Measurements from ENCODE around the gene CDK1.

The CDK1 gene

DNA sequence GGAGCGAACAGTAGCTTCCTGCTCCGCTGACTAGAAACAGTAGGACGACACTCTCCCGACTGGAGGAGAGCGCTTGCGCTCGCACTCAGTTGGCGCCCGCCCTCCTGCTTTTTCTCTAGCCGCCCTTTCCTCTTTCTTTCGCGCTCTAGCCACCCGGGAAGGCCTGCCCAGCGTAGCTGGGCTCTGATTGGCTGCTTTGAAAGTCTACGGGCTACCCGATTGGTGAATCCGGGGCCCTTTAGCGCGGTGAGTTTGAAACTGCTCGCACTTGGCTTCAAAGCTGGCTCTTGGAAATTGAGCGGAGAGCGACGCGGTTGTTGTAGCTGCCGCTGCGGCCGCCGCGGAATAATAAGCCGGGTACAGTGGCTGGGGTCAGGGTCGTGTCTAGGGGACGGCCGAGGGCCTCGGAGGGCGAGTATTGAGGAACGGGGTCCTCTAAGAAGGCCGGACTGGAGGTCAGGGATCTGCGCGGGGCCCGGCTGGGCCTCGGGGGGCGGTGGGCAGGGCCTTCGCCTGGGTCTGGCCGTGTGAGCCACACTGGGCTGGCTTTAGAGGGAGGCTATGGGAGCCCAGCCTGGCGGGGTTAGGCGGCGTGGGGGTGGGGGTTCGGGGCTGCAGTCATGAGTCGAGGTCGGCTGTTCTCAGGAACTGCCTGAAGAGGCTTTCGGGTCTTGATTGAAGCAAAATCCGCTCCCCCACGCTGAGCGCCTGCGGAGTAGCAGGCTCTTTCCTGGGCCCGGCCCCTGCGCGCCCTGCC, at the start of gene CDK1:
CDK1 (plus strand) TSS at position 265 of the 757 bp plus-strand sequence. CDS start 1,688 bp downstream, outside the sequence.
- DNase-seq (ENCODE audit: low spot score) = peak; percentile 99

DNA sequence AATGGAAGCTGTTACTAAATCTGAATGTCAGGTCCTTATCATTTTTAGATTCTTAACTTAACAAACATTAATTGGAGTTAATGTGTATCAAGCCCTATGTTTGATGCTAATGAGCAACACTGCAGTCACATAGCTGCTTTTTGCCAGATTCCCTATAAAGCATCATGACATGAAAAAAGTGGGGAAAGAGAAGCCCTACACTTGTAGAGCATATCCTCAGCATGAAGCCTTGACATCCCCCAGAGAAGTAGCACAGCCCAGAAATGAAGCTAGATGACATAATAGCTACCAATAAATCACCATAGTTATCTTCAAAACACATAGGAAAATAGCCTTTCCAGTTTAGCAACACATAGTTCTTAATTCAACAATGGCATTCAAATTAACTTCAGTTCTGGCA, 49.2 kb upstream of the CDK1 start:
- no peak for DNase-seq (ENCODE audit: low spot score)

DNA sequence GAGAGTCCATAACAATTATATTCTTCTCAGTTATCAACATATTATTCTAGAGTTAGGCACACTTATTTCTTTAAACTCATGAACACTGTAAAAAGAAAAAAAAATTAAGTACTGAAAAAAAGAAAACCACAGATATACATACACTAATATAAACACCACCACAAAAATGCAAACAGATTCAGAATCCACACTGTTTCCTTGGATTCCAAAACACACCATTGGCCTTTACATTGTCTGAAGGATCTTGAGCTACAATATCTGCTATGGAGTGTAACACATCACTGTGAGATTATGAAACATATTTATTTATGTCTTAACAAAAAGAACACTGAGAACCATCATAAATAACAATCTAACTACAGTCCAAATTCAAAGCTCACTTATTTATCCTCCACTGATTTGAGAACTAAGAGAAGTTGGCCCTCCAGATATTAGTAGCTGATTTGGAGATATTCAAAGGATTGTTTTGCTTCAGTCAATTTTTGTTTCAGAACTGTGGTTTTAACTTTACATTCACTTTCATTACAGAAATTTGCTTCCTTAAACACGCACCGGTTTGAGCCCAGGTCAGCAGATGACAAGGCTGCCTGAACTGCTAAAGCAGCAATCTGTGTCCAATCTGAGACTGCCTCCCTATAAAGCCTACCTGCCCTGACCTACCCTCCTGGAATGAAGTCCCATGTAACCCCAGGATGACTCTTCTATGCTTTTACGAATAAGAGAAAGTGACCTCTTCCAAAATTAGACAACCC, 47.0 kb upstream of the CDK1 start:
- DNase-seq (ENCODE audit: low spot score) = peak; percentile 55

DNA sequence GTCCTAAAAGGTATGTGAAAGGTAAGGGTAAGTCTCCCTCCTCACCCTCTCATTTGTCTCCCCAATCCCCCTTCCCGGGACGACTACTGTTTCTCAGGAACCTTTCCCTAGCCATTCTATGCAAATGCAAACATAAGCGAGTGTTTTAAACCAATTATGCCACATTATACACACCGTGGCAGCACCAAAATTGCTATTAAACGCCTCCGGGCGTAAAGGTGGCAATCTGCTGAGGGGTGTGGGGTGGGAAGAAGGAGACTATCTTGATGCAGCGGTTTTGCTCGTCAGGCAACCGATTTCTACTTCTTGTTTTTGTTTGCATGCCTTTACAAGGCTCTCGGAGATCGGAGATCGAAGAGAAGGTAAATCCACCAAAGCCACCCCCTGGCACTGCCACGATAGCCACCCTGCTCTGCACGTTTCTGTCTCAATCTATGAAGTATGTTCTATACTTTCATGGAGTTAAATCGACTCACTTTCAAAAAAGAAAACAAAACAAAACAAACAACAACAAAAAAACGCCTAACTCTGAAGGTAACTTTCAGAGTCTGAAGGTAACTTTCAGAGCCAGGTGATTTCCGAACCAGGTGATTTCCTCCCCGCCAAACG, 46.0 kb upstream of the CDK1 start:
- DNase-seq (ENCODE audit: low spot score) = peak; percentile 56

DNA sequence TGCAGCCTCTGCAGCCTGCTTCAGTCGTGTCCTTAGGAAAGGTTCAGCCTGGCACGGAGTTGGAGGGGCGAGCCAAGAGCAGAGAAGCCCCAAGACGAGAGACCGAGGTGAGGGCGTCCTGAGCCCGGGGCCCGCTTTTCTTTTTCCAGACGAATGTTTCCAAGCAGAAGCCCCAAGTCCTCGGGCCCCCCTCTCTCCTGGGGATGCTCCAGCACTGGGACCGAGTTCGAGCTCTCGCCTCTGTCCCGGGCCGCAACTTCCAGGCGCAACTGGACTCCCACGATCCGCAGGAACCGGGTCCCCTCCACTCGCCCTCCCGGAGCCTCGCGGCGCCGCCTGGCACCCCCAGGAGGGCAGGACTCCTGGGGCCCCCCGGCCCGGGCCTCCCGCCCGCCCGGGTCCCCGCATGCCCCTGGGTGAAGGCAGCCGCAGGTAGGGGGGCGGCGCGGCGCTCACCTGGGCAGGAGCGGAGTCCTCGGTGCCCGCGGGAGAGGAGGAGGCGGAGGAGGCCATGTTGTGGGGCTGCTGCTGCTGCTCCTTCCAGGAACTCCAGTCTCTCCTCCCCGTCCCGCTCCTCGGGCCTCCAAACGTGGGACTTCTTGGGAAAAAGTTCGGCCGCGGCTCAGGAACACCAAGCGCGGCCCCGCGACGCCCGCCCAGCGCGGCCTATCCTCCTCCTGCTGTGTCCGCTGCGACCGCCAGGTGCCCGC, 45.3 kb upstream of the CDK1 start:
- DNase-seq (ENCODE audit: low spot score) = peak; percentile 50

DNA sequence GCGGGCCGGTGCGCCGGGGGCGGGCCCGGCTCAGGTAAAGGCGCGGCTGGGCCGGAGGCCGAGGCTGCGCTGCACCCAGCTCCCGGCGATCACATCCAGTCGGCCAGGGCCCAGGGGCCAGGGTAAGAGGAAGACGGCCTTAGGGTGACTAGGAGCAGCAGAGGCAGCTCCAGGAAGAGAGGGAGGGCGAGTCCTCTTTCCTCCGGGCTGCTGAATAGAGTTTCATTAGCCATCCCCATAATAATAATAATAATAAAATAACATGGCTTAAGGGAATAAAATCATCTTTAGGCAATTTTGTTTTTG, 44.8 kb upstream of the CDK1 start:
- DNase-seq (ENCODE audit: low spot score) = no peak

DNA sequence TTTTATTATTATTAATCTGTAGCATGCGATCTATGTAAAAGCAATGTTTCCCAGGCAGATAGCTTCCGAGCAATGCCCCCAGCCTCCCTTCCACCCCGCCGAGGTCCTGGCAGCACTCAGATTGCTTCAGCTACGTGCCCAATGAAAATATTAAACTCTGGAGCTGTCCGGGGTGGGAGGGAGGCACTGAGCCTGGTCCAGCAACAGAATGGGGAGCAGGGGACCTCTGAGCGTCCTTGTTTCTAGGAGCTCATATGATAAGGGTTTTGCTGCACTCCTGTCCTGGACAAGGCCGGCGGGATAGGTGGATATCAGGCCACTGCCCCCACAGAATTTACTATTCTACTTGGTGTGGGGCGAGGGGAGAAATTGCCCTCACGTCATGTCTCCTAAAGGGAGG, 44.5 kb upstream of the CDK1 start:
- no peak for DNase-seq (ENCODE audit: low spot score)

DNA sequence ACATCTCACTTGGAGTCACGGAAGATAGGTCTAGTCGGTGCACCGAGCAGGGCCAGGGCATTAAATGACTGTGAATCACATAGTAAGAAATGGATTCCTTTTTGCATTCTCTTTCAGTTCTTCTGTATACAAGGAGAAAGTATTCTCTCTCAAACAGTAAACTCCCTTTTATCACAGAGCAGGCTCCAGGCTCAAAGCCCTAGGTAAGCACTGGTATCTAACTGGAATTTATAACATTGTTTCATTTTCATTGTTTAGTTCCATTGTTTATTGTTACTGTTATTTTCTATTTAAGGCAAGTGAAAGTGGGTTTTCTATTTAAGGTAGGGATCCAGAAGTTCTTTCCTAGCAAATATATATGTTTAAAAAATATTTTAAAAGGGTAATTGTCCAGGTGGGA, 44.1 kb upstream of the CDK1 start:
- no peak for DNase-seq (ENCODE audit: low spot score)

DNA sequence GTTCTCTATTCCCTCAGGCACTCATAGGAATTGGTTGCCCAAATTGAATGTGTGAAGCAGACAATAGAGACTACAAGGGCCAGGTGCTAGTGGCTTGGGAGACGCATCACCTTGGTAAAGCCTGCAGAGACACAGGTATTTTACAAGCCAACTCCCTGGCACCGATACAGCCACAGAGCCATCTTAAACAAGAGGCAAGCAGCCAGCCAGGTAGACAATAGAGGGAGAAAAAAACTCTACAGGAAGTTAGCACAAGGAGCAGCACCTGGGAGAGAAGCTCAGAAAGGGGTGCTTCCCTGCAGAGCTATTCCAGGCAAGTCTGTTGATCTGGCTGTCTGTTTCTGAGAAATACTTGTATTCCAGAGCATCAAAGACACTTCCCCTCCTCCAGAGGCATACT, 43.0 kb upstream of the CDK1 start:
- DNase-seq (ENCODE audit: low spot score) = no peak

DNA sequence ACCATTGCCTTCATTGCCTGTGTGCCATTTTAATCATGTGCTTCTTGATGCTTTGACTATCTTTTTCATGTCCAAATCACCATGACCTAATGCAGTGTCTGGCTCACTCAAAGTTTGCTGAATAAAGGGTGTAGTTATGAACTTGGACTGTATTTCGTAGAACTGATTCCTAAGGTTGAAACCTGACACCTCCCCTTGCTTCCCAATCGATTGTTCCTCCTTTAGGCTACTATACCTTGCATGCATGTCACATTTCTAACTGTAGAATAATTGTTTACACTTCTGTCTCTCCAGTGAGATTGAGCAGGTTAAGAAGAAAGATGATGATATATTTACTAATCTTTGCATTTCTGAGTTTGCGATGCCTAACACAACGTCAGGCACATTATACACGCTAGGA, 41.0 kb upstream of the CDK1 start:
- DNase-seq (ENCODE audit: low spot score) = no peak

DNA sequence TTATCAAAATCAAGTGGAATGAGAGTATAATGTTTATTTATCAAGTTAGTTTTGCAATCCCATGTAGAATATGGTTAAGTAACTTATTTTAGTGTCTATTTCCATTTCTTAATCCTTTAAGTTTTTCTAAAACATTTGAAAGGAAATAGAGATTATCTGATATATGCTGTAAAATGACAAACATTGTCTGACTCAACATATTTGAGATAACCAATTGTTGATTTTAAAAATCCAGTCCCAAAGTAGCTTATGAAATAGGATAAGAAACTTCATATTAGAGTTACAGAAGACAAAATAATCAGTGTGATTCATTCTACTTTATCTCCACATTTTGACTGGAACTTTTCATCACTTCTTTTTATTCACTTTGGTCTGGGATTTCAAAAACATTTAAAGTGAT, 38.7 kb upstream of the CDK1 start:
- no peak for DNase-seq (ENCODE audit: low spot score)

DNA sequence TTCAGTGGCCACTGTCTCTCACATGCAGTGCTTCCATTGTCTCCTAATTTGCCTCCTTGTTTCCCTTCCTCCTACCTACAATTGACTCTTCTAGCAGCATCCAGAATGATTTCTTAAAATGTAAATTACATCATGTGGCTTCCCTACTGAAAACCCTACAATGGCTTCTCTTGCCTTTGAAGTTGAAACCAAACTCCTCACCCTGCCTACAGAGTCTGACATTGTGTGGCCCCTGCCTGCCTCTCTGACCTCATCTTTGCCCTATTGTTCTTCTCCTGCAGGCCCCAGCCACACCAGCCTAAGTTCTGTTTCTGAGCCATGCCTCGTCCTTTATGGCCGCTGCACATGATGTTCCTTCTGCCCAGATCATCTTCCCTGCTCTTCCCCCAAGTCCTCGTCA, 35.8 kb upstream of the CDK1 start:
- no peak for DNase-seq (ENCODE audit: low spot score)

DNA sequence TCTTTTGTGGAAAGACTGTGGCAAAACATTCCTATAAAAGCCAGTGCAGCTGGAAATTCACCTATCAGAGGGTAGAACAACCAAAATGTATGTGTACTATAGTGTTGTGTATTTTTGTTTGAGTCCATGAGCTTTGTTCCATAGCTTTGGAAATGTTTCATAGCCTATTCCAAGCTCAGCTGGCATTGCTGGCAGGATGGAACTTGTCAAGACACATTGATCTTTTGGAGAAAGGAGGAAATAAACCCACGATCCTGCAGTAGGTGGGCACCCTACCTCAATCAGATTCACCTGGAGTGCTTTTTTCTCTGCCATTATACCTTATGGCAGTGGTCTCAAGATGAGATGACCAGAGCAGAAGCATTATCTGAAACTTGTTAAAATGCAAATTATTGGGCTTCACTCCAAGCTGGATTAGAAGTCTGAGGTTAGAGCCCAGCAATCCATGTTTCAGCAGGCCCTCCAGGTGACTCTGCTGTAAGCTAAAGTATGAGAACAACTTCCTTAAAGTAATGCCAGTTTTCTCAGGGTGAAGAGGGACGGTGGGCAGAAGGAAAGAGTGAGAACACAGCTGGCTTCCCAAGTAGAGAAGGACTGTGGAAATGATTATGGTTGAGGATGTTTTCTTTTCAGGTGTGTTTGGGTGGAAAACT, 30.3 kb upstream of the CDK1 start:
- DNase-seq (ENCODE audit: low spot score) = no peak

DNA sequence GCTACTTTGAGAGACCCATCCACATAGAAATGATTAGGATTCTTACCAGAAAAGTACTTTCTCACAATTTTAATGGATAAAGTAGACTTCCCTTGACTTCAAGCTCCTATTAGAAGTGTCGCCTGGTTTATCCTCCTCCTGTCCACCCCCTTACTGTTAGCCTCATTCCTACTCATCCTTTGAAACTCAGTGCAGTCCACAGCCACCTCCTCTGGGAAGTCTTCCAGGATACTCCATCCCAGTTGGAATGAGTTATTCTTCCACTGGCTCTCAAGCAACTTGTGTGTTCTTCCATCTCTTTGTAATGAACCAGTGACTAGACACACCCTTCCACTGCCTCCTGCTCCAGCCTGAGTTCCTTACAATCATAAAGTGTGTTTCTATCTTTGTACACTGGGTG, 25.1 kb upstream of the CDK1 start:
- DNase-seq (ENCODE audit: low spot score) = no peak

DNA sequence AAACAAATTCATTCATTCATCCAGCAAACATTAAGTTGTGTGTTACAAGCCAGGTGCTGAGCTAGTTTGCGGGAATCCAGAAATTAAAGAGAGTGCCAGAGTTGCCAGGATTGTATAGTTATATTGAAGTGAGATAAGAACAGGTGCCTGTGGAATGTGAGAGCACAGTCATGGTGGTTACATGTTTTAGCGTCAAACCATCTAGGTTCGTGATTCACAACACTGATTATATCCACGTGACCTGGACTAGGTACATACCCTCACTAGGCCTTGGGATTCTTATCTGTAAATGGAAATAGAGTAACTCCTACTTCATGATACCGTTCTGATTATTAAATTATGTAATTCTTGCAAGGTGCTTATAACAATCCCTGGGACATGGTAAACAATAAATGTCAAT, 24.5 kb upstream of the CDK1 start:
- no peak for DNase-seq (ENCODE audit: low spot score)

DNA sequence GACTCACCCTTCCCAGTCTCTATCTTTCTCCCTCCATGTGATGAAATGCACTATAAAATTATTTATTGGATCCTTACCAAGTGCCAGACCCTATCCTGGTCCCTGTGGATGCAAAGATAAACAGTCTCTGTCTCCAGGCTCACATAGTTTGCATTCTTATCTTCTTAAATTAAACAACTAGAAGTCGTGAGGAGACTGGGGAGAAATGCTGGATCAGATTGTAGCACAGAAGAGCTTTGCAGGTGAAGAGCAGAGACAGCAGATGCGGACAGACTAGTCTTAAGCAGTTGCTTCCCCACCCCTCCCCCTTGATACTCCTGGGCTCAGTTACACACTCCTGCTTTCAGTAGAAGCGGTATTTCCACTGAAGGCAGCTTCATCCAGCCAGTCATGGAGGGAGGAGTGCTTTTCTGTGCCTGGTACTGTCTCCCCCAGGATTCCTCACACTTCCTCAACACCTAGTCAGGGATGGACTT, 20.8 kb upstream of the CDK1 start:
- DNase-seq (ENCODE audit: low spot score) = no peak

DNA sequence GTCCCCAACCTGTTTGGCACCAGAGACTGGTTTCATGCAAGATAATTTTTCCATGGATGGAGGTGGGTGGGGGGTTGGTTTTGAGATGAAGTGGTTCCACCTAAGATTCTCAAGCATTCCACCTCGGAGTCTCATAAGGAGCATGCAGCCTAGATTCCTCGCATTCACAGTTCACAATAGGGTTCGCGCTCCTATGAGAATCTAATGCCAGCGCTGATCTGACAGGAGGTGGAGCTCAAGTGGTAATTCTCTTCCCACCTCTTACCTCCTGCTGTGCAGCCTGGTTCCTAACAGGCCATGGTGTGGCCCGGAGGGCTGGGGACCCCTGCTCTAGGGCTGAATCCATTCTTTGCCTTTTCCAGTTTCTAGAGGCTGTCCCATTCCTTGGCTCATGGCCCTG, 19.1 kb upstream of the CDK1 start:
- no peak for DNase-seq (ENCODE audit: low spot score)

DNA sequence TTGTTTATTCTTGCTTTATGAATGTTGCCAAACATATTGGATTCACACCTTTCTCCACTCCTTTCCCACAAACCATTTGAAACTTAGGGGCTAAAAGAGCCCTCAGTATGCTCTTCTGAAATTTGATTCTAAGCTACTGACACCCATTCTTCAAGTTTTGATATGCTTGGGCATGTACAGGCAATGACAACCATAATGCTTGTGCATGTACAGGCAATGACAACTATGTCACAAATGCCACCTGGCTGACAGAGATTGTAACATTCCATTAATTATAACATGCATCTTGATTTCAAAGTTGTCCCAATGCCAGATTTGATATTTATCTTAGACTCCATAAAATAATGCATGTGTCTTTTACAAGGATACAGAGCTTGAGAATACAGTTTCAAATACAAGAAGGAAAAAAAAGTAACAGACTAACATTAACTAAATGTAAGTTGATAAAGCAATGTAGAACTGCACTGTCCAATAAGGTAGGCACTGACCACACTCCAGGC, 17.5 kb upstream of the CDK1 start:
- DNase-seq (ENCODE audit: low spot score) = no peak

DNA sequence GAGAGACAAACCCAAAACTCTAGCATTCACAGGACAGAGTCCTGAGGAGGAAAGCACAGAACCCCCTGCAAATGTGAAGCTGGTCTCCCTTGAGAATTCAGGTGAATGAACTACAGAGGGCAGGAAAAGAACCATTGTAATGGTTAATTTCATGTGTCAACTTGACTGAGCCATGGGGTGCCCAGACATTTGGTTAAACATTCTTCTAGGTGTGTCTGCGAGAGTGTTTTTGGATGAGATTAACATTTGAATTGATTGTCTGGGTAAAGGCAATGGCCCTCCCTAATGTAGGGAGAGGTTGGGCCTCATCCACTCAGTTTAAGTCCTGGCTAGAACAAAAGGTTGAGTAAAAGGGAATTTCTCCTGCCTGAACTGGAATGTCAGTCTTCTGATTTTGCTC, 15.7 kb upstream of the CDK1 start:
- no peak for DNase-seq (ENCODE audit: low spot score)

DNA sequence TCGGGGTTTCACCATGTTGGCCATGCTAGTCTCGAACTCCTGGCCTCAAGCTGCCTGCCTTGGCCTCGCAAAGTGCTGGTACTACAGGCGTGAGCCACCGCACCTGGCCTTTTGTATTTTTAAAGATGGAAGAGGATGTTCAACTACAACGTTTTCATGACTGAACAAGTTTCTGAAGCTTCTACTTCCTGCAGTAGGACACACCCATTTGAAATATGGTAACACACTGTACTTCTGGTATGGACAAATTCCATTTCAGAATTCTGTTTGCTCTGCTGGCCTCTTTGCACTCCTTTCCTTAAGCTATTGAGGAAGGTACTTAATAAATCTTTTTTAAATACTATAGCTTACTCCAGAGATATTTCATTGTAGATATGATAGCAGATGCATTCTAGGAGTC, 10.9 kb upstream of the CDK1 start:
- DNase-seq (ENCODE audit: low spot score) = no peak

DNA sequence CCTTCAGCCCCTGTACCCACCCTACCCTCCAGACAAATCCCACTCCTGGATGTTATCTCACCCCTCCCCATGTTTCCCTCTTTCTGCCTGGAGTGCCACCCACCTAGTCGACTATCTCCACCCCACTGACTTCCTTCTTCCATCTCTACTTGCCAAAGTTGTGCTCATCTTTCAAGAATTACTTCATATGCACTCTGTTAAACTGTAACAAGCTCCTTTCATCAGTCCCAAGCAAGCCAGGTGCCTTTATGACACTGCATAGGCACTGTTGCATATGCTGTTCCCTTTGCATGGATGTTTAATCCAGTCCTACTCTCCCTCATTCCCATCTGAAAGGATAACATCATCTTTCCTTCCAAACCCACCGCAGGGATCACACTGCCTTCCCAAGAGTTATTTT, 8.9 kb upstream of the CDK1 start:
- DNase-seq (ENCODE audit: low spot score) = no peak

DNA sequence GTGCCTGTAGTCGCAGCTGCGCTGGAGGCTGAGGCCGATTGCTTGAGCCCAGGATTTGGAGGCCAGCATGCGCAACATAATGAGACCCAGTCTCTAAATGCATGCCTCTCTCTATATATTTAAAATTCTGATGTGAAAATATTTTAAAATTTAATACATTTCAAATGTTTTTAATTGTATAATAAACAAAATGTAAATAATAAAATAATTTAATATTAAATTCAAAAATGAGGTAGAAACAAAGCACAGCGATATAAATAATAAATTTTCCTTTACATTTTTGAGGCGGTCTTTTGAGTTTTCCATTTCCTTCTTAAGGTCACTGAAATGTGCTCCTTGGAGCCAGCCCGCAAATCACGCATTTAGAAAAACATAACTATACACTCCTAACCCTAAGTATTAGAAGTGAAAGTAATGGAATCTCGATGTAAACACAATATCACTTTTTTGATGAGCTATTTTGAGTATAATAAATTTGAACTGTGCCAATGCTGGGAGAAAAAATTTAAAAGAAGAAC, 523 bp upstream of the CDK1 start:
- DNase-seq (ENCODE audit: low spot score) = no peak
